Loucy (cell line): ENCODE measurements around the gene SLC38A9.

ENCODE experiments used
- EZH2phosphoT487 ChIP-seq: fragments of 200-600 bp; IDR thresholded peaks from 2 replicates; pipeline ENCODE4 v1.6.1; 2018; ENCODE audit warnings: antibody characterized with exemption, mild to moderate bottlenecking, moderate library complexity, borderline replicate concordance
- TF ChIP-seq, protein P1 (sequence below): fragments of 200-600 bp; sonication (generic); conservative IDR thresholded peaks from 2 replicates; pipeline ENCODE4 v1.5.1; 2014; ENCODE audit warnings: mild to moderate bottlenecking, antibody characterized with exemption, low read length

DNA sequence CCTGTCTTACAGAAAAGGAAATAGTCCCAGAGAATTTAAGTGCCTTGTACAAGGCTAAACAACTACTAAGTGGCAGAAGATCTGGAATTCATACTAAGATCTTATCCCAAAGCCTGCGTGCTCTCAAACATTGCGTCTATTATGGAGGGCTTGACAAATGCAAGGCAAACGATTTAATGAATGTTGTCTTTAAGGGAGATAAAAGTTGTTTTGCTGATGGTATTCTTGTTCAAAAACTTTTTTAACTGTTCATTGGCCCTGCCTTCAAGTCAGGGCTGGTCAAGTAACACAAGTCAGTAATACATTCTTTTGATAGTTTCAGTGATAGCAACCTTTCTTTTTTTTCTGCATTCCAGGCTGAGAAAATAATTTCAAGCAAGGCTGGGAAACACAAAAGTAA lies 1.7 kb upstream of the SLC38A9 start:
- TF ChIP-seq, protein P1, sequence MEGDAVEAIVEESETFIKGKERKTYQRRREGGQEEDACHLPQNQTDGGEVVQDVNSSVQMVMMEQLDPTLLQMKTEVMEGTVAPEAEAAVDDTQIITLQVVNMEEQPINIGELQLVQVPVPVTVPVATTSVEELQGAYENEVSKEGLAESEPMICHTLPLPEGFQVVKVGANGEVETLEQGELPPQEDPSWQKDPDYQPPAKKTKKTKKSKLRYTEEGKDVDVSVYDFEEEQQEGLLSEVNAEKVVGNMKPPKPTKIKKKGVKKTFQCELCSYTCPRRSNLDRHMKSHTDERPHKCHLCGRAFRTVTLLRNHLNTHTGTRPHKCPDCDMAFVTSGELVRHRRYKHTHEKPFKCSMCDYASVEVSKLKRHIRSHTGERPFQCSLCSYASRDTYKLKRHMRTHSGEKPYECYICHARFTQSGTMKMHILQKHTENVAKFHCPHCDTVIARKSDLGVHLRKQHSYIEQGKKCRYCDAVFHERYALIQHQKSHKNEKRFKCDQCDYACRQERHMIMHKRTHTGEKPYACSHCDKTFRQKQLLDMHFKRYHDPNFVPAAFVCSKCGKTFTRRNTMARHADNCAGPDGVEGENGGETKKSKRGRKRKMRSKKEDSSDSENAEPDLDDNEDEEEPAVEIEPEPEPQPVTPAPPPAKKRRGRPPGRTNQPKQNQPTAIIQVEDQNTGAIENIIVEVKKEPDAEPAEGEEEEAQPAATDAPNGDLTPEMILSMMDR, result no peak
- TF ChIP-seq EZH2phosphoT487, result no peak
